Measurements from ENCODE around the gene PHACTR3.
"Not testable (repeated sequence)": the region's sequence is repeated elsewhere in the genome, so short reads cannot be mapped to it uniquely, and the experiment has no call there.

The PHACTR3 gene

DNA sequence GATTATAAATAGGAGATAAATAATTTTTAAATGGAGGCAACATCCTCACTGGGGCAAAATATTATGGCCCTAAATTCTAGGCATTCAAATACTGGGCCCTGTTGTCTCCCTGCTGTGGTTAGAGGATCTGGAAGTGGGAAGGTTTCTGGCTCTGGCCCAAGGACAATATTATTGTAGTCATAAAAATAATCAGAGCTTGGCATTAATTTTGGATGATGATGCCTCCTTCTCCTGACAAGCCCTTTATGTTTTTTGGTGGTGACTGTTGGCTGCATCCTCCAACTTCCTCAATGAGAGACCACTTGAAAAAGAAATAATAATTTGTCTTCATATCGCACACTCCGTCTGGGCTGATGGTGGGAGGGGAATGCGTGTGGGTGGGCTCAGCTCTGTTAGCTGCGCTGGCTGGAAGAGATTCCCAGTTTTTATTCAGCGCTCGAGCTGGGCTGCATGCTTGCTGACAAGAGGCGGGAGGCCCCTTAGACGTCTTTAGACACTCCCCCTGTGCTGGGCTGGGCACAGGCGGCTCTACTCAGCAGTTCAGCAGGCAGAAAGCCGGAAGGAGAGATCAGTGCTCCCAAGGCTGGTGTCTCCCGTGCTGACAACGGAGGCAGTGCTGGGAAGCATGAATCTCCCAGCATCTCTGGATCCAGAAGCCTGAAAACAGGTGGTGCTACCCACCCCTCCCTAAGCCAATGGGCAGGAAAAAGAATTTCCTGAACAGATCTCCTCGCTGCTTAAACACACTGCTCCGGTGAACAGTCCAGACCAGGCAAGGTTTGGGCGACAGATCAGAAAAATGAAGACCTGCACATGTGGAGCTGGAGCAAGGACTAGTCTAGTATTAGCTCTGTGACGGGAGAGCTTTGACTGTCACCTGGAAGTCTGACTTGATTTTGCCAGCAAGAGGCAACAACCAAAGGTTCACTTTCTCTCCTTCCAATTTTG, 231.4 kb downstream of the PHACTR3 start:
- DNase-seq: no peak

DNA sequence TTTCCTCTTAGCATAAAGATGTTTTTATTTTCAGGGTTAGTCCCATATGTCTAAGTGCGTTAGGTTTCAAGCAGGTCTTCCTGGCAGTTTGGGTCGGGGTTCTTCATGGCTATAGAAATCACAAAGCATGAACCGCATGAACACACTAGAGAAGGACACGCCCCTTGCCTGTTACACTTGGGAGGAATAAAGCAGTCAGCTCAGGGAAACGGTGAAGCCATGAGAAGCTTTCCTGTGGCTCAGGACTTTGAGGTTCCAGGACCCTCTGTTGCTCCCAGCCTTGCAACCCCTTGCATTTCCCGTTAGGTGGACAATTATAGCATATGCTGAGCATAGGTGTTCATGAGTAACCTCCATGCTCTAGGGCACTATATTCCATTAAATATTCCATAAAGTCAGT, 232.4 kb downstream of the PHACTR3 start:
- DNase-seq: no peak

DNA sequence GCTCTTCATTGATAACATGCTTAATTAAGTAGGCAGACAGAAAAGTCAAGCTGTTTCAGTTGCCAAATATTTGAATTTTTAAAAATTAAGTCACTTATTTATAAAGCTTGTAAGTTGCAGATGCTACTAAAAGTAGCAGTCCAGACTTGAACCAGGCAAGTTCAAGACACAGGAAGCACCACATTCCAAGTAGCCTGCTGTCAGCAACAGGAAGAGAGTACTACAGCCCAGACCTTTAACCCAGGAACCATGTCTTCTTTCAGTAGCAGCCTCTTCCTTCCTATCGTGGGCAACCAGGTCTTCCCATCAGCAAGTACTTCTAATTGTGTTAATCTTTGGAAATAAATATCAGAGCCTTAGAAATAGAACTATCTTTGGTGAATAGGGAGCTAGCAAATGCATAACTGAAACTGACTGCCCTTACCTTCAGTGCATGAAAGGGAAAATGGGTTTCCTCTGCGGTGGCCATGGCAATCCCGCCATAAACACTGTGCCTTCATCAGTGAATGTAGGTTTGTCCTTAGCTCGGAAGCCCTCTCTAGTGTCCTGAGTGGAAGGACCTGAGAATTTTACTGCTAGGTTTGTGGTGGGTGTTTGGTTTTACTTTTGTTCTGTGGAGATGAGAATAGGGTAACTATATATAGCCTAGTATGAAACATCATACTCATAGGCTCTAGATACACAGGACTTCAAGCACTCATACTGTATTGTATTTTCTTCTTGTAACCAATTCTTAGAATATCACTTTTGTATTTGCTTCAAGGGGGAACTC, 233.5 kb downstream of the PHACTR3 start:
- DNase-seq: no peak

DNA sequence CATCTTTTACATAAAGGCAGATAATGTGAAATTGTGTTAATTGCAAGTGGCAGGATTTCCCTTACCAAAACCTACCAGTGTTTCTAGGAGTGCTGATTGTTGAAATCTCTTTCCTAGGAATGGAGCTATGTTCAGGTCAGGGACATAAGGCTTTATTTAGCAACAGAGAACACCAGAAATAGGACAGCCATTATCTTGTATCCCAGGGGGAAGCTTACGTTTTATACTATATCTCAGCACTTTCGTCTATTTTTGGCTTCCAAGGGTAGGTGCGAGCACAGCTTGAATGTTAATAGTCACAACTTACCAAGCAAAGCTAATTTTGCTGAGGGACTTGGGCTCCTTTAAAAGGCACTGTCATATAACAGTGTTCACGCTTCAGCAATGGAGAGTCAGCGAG, 235.1 kb downstream of the PHACTR3 start:
- no peak for DNase-seq

DNA sequence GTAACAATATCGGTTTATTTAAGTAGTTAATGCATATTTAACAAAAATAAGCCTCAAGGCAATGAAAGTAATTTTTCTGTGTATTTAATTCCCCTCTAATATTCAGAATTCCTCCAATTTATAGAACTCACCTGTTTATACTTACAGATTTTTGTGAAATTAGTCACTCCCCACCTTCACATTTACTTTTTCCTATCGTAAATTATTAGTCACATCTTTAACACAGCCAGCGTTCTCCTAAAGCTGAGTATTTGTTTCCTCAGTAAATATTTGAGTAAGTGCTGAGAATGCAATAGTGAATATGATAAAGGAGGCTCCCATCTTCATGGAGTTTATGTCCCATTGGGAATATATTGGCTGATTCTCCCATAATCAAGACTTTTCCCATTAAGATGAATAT, 241.1 kb downstream of the PHACTR3 start:
- DNase-seq: no peak

DNA sequence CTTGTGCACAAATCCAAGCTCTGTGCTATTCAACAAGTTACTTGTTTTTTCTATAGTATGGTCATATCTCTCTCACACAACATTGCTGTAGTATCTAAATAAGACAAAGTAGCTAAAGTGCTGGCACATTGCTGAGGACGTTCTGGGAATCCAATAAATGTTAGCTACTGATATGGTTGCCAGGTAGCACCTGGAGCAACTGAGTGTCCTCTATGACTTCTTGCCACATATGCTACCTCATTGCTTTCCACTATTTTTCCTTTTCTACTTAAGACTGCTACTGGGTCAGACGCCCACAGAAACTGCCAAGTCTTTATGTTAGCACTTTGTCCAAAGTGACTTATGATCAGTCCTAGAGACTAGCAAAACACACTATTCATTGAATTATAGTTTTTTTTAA, 243.8 kb downstream of the PHACTR3 start:
- no peak for DNase-seq

DNA sequence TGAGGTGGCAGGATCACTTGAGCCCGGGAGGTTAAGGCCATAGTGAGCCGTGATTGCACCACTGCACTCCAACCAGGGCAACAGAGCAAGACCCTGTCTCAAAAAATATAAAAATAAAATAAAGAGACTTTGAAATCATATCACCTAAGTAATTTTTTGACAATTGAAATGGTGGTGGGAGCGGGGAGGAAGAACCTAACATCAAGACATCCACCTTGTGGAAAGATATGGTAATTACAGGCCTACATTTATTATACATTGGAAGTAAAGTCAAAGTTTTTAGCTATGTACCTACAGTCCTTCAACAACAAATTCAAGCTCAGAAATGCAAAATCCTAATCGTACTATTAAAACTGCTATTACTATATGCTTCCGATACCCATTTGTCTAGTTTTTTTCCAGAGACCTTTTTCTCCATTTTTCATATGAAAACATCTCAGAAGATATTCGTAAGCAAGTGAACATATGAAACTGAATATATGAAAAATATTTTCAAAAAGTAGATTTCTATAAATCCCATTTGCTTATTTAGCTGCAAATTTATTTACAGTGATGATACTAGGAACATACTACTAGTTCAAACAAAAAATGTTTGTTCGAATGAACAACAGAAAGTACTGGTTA, 245.8 kb downstream of the PHACTR3 start:
- no peak for DNase-seq

DNA sequence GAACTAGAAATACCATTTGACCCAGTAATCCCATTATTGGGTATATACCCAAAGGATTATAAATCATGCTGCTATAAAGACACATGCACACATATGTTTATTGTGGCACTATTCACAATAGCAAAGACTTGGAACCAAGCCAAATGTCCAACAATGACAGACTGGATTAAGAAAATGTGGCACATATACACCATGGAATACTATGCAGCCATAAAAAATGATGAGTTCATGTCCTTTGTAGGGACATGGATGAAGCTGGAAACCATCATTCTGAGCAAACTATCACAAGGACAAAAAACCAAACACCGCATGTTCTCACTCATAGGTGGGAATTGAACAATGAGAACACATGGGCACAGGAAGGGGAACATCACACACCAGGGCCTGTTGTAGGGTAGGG, 252.2 kb downstream of the PHACTR3 start:
- not testable (repeated sequence) for DNase-seq

DNA sequence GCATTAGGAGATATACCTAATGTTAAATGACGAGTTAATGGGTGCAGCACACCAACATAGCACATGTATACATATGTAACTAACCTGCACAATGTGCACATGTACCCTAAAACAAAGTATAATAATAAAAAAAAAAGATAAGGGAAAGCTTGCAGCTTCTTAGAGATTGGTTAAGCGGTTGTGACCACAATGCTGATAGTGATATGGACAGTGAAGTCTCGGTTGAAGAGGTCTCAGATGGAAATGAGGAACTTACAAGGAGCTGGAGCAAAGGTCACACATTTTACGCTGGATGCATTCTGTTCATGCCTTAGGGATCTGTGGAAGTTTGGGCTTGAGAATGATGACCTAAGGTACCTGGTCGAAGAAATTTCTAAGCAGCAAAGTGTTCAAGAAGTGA, 252.6 kb downstream of the PHACTR3 start:
- DNase-seq: not testable (repeated sequence)

DNA sequence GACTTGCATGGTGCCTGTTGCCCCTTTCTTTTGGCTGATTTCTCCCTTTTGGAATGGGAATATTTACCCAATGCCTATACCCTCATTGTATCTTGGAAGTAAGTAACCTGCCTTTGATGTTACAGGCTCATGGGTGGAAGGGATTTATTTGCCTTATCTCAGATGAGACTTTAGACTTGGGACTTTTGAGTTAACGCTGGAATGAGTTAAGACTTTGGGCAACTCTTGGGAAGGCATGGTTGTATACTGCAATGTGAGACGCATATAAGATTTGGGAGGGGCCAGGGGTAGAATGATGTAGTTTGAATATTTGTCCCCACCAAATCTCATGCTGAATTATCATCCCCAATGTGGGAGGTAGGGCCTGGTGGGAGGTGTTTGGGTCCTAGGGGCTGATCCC, 253.6 kb downstream of the PHACTR3 start:
- DNase-seq: no peak

DNA sequence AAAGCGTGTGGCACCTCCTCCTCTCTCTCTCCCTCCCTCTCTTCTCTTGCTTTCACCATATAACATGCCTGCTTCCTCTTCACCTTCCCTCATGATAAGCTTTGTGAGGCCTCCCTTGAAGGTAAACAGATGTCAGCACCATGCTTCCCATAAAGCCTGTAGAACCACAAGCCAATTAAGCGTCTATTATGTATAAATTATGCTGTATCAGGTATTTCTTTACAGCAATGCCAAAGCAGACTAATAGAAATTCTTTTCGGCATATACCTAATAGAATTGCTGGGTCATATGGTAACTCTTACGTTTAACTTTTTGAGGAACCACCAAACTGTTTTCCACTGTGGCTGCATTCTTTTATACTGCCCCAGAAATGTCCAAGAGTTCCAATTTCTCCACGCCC, 254.1 kb downstream of the PHACTR3 start:
- DNase-seq: no peak

DNA sequence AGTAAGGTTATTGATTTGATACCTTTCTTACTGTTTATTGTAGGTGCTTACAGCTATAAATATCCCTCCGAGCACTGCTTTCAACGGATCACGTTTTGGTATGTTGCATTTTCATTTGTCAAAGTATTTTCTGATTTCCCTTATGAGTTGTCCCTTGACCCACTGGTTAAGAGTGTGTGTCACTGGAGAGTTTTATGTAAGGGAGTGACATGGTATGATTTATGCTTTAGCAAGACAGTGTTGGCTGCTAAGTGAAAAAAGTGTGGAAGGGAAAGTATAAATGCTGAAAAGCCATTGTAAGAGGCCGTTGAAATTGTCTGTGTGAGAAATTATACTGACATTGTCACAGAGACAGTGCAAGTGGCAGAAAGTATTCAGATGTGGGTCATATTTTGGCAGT, 257.1 kb downstream of the PHACTR3 start:
- DNase-seq: no peak

DNA sequence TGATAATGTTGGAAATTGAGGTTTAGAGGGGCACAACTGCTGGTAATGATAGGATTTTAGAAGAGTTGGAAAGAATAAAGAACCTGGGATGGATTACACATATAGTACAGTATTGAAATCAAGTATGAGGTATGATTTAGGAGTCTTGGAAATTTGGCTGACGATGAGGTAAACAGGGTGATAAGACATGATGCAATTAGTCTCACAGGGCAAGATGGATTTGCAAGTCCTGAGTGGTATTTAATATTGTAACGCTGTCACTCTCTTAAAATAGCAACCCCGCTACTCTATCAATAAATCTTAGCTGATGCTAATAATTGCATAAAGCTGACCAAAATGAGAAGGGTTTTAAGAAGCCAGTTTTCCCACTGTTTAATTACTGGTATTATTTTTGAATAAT, 258.7 kb downstream of the PHACTR3 start:
- DNase-seq: no peak

DNA sequence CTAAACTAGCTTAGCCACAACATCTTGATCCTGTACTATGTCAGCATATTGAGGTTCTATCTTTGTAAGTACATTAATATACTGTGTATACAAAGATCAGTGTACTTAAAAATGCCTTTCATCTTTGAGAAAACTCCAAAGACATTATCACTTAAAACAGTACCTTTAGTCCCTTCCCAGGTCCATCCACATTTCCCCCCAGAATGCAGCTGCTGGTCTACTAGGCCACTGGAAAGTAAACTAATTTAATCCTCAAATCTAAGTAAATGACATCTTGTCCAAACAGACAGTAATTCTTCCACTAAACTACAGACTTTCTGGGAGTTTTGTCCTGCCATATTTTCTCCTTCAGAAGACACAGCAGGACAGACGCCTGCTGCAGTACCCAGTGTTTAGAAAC, 260.4 kb downstream of the PHACTR3 start:
- no peak for DNase-seq

DNA sequence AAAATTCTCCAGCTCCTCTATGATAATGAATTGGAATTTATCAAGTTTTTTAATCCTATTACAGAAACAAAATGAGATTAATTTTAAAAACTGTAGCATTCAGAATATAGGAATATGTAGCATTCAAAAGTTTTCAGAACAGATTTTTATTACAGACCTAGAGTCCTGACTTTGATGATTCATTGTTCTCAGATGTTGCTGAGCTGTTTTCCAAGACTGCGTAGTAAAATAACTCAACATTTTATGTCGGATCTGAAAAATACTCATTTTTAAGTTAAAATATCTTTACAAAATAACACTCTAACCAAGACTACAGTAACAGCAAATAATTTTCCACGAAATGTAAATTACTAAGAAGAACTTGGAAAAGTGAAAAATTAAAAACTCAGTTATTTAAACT, 262.0 kb downstream of the PHACTR3 start:
- DNase-seq: no peak

DNA sequence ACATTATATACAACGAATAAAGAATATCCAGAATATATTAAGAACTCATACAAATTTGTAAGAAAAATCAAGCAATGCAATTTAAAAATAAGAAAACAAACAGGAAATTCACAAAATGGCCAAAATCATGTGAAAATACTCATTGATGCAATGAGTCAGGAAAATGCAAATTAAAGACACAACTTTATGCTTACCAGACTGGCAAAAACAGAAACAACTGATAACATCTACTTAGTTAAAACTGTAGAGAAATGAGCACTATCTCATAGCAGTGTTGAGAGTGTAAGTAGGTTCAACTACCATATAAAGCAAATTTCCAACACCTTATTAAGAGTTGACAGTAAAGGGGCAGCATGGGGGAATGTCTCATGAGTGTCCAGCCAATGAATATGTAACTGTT, 266.8 kb downstream of the PHACTR3 start:
- DNase-seq: no peak

DNA sequence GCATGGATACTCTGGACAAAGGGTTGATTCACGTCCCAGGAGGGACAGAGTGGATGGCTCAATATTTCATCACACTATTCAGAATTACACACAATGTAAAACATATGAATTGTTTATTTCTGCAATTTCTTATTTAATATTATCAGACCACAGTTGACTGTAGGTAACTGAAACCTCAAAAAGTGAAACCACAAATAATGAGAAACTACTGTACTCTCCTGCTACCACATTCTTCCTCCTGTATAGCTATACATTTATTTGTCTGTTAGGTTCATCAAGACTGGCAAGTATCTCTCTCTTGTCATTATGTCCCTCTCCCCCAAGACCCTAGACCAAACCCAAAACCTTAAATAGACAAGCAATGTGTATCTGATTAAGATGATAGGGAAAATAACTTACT, 269.1 kb downstream of the PHACTR3 start:
- no peak for DNase-seq

DNA sequence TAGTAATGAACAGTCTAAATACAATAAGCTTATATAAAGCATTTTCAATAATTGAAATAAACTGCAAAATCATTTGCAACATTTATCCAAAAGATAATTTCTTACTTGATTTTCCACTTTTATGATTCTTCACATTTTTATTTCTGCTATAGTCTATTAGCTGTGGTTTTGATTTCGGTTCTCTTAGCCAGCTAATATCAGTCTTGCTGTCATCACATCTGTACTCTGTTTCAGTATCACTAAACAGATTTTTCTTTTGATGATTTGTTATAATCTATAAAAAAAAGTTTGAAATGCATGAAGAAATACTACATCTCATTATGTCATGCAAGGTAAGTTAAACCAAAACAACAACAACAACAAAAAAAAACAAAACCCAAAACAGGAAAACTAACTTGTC, 275.9 kb downstream of the PHACTR3 start:
- DNase-seq: no peak

DNA sequence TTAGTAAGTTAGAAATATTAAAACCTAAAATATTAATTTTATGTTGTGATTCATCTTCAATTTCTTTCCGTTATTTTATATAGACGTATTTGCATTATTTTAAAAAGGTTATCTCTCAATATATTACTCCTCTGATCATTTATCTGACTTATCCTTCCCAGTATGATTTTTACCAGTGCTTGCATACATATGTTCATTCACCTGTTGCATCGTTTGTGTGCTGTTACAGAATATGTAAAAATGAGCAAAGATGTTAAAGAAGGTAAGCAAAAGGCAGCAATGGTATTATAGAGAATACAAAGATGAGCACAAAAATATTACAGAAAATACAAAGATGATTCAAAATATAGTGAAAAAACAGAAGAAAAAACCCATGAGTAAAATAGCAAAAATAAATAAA, 280.2 kb downstream of the PHACTR3 start:
- DNase-seq: no peak

DNA sequence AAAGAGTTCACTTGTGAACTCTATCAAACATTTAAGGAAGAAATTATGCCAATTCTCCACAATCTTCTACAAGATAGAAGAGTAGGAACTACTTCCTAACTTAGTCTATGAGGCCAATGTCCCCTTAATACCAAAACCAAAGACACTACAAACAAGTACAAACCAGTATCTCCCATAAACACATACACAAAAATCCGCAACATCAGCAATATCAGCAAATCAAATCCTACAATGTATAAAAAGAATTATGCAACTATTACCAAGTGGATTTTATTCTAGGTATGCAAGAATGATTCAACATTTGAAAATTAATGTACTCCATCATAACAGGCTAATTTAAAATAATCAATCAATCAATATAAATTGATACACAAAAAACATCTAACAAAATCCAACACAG, 283.7 kb downstream of the PHACTR3 start:
- no peak for DNase-seq

DNA sequence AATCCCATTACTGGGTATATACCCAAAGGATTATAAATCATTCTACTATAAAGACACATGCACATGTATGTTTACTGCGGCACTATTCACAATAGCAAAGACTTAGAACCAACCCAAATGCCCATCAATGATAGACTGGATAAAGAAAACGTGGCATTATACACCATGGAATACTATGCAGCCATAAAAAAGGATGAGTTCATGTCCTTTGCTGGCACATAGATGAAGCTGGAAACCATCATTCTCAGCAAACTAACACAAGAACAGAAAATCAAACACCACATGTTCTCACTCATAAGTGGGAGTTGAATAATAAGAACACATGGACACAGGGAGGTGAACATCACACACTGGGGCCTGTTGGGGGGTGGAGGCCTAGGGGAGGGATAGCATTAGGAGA, 285.7 kb downstream of the PHACTR3 start:
- not testable (repeated sequence) for DNase-seq

DNA sequence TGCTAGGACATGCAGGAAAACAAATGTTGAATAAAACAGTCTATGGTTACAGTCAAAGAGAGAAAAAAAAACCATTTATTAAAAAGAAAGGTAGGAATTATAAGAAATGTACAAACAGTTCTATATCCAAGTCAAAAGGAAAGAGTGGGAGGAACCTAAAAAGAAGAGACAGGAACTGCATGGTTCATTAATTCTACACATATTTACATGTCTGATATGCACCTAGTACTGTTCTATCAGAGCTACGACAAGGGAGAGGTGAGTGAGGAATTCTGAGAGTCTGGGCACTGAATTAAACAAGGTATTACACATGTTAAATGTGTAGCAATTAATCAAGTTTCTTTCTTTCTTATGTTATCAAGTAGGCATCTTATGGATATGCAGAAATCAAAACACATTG, 287.2 kb downstream of the PHACTR3 start:
- no peak for DNase-seq

DNA sequence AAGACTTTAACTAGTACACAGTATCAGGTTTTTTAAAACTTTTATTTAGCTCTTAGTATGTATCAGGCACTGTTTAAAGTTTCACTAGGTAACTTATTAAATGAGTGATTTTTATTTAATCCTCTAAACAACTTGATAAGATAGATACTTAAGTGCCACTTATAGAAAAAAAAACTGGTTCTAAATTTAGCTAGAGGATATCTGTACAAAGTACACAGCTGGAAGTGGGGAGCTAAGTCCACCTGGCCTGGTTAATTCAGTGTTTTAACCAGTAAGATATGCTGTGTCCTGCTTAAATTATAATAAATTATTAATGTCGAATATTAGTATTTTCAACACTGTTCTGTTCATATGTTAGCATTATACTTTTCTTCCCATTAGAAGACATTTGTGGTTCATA, 291.6 kb downstream of the PHACTR3 start:
- DNase-seq: no peak

All from stimulated activated naive CD4-positive, alpha-beta T cell treated with Interleukin-2 at 50 U/mL for 16 hours (primary cell).